Measurements from ENCODE around the gene AGRN. TPM values are rescaled to one million over a fixed set of nuclear protein-coding genes. Genes with fewer than 3 reads are reported as not detected.

Gene AGRN
- total RNA-seq, 1 donor from 2014 or later: 34.1 TPM

DNA sequence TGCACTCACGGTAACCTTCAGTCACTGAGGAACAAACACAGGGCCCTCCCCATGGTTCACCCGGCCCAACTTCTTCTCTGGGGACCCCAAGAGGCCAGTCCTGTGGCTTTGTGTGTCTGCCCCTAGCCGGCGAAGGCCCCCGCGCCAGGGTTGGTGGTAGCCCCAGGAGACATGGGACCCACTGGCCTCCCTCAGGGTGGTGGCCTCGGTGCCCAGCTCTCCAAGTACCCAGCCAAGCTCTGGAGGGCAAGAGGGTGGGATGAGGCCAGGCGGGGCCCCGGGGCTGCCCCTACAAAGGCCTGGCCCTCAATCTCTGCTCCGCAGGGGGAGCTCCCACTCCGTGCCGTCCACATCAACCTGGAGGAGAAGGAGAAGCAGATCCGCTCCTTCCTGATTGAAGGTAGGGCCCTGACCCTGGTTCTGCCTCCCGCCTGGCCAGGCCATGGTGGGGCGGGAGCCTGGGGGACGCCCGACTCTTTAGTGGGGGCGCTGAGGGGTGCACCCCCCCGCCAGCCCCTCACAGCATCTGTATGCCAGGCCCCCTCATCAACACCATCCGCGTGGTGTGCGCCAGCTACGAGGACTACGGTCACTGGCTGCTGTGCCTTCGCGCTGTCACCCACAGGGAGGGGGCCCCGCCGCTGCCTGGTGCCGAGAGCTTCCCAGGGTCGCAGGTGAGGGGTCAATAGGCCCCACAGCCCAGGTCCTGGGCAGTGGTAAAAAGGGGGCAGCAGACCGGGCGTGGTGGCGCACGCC lies 48.0 kb upstream of the AGRN start:
- H3K27me3 ChIP-seq: peaks cover 95% of the 10 kb centered on the region
- H3K9me3 Mint-ChIP-seq: peaks cover 2% of the 10 kb centered on the region

DNA sequence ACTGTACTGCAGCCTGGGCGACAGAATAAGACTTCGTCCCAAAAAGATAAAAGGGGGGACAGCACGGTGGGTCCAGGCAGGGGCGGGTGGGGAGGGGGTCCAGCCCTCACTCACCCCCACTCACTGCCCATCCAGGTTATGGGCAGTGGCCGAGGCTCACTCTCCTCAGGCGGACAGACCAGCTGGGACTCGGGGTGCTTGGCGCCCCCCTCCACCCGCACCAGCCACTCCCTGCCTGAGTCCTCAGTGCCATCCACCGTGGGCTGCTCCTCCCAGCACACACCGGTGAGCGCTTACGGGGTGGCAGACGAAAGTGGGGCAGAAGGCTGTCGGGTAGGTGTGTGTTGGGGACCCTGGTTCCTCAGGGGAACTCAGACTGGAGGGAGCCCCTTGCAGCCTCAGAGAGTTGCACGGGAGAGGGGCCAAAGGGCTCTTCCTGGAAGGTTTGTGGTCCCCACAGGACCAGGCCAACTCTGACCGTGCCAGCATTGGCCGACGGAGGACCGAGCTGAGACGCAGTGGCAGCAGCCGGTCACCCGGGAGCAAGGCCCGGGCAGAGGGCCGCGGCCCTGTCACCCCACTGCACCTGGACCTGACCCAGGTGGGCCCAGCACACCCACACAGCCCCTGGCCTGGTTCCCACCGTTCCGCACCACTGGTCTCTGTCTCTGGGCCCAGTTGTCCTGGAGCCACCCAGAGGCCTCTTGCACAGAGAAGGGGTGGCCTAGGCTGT lies 47.0 kb upstream of the AGRN start:
- no peak overlapping the region for H3K27ac Mint-ChIP-seq
- Histone ChIP-seq H3K36me3 (no peaks in the 10 kb centered on the region), H3K9me3 (ENCODE audit: low read depth) (no peaks in the 10 kb centered on the region), H3K27me3 (peaks cover 86% of the 10 kb centered on the region), H2AFZ (replicated peaks) (no peak overlapping the region), H3K4me1 (no peaks in the 10 kb centered on the region), H3K4me2 (no peak overlapping the region), H4K20me1 (ENCODE audit: low read depth) (peaks cover 7% of the 10 kb centered on the region), H3K4me3 (no peak overlapping the region), H3K27ac (no peak overlapping the region), H3K9ac (no peak overlapping the region), H3K79me2 (ENCODE audit: low read depth) (no peaks in the 10 kb centered on the region), H3F3A (ENCODE audit: low read depth) (peaks cover 17% of the 10 kb centered on the region)
- no peak overlapping the region for H3K4me3 Mint-ChIP-seq
- DNase-seq (ENCODE audit: low spot score): no peak
- peaks cover 2% of the 10 kb centered on the region for H3K9me3 Mint-ChIP-seq
- no peaks in the 10 kb centered on the region for H3K36me3 Mint-ChIP-seq
- H3K4me1 Mint-ChIP-seq: peaks cover 4% of the 10 kb centered on the region
- peaks cover 38% of the 10 kb centered on the region for H3K27me3 Mint-ChIP-seq (ENCODE audit: insufficient read depth, low read depth)
- TF ChIP-seq EZH2 (IDR thresholded peaks at IDR 0.05) (no peak), EZH2phosphoT487 (IDR thresholded peaks at IDR 0.05) (no peak)
- TF ChIP-seq, protein P1, sequence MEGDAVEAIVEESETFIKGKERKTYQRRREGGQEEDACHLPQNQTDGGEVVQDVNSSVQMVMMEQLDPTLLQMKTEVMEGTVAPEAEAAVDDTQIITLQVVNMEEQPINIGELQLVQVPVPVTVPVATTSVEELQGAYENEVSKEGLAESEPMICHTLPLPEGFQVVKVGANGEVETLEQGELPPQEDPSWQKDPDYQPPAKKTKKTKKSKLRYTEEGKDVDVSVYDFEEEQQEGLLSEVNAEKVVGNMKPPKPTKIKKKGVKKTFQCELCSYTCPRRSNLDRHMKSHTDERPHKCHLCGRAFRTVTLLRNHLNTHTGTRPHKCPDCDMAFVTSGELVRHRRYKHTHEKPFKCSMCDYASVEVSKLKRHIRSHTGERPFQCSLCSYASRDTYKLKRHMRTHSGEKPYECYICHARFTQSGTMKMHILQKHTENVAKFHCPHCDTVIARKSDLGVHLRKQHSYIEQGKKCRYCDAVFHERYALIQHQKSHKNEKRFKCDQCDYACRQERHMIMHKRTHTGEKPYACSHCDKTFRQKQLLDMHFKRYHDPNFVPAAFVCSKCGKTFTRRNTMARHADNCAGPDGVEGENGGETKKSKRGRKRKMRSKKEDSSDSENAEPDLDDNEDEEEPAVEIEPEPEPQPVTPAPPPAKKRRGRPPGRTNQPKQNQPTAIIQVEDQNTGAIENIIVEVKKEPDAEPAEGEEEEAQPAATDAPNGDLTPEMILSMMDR (IDR thresholded peaks at IDR 0.05): no peak

More for the DNA sequence above, 48.0 kb upstream of the AGRN start:
- peaks cover 15% of the 10 kb centered on the region for H4K20me1 ChIP-seq (ENCODE audit: low read depth)
- TF ChIP-seq EZH2phosphoT487 (IDR thresholded peaks at IDR 0.05): no peak
- TF ChIP-seq EZH2 (IDR thresholded peaks at IDR 0.05): no peak
- TF ChIP-seq, protein P1 (IDR thresholded peaks at IDR 0.05): no peak
- H3K4me1 ChIP-seq: no peaks in the 10 kb centered on the region
- H3K4me1 Mint-ChIP-seq: peaks cover 4% of the 10 kb centered on the region
- H3K9ac ChIP-seq: no peak overlapping the region
- H3K36me3 ChIP-seq: no peaks in the 10 kb centered on the region
- H3K27ac Mint-ChIP-seq: no peak overlapping the region
- H3K9me3 ChIP-seq (ENCODE audit: low read depth): no peaks in the 10 kb centered on the region
- H2AFZ ChIP-seq (replicated peaks): no peak overlapping the region
- H3K79me2 ChIP-seq (ENCODE audit: low read depth): no peaks in the 10 kb centered on the region
- no peak for DNase-seq (ENCODE audit: low spot score)
- H3K27ac ChIP-seq: no peak overlapping the region
- no peak overlapping the region for H3K4me2 ChIP-seq
- H3K4me3 ChIP-seq: no peak overlapping the region
- peaks cover 45% of the 10 kb centered on the region for H3K27me3 Mint-ChIP-seq (ENCODE audit: insufficient read depth, low read depth)
- no peak overlapping the region for H3K4me3 Mint-ChIP-seq
- H3K36me3 Mint-ChIP-seq: no peaks in the 10 kb centered on the region
- peaks cover 17% of the 10 kb centered on the region for H3F3A ChIP-seq (ENCODE audit: low read depth)

DNA sequence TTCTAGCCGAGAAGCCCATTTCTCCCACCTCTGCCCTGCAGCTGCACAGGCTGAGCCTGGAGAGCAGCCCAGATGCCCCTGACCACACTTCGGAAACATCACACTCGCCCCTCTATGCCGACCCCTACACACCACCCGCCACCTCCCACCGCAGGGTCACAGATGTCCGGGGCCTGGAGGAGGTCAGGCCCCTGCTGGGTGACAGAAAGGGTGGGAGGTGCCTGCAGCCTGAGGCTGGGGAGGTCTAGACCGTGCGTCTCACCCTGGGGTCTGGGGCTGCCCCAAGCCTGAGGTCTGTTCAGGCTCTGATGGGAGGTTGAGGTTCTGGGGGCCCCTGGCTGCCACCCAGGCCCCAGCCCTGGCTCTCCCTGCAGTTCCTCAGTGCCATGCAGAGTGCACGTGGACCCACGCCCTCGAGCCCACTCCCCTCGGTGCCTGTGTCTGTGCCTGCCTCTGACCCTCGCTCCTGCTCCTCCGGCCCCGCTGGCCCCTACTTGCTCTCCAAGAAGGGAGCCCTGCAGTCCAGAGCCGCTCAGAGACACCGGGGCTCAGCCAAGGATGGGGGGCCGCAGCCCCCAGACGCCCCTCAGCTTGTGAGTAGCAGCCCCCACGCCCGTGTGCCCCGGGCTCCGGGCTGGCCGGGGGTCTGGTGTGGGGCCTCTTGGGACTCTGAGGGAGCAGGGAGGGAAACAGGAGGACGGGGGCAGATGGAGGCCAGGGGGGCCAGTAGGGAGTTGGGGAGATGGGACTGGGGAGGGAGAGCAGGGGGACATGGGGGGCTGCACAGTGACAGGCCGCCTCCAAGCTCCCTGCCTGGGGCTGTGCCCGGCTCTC lies 46.2 kb upstream of the AGRN start:
- no peaks in the 10 kb centered on the region for H3K4me1 ChIP-seq
- DNase-seq (ENCODE audit: low spot score): no peak
- Mint-ChIP-seq H3K4me3 (no peak overlapping the region), H3K27ac (no peak overlapping the region), H3K9me3 (peaks cover 6% of the 10 kb centered on the region), H3K36me3 (peaks cover 3% of the 10 kb centered on the region), H3K4me1 (peaks cover 8% of the 10 kb centered on the region), H3K27me3 (ENCODE audit: insufficient read depth, low read depth) (peaks cover 36% of the 10 kb centered on the region)
- no peak overlapping the region for H3K4me3 ChIP-seq
- H3F3A ChIP-seq (ENCODE audit: low read depth): peaks cover 17% of the 10 kb centered on the region
- H3K9me3 ChIP-seq (ENCODE audit: low read depth): no peaks in the 10 kb centered on the region
- H3K4me2 ChIP-seq: no peak overlapping the region
- H3K27me3 ChIP-seq: peaks cover 78% of the 10 kb centered on the region
- no peaks in the 10 kb centered on the region for H3K79me2 ChIP-seq (ENCODE audit: low read depth)
- TF ChIP-seq EZH2phosphoT487 (IDR thresholded peaks at IDR 0.05) (no peak), EZH2 (IDR thresholded peaks at IDR 0.05) (no peak)
- TF ChIP-seq, protein P1 (IDR thresholded peaks at IDR 0.05): no peak
- H3K36me3 ChIP-seq: no peaks in the 10 kb centered on the region
- no peak overlapping the region for H3K27ac ChIP-seq
- no peaks in the 10 kb centered on the region for H4K20me1 ChIP-seq (ENCODE audit: low read depth)
- no peak overlapping the region for H2AFZ ChIP-seq (replicated peaks)
- no peak overlapping the region for H3K9ac ChIP-seq
